ENCODE data around the gene SLIT3.

The SLIT3 gene

DNA sequence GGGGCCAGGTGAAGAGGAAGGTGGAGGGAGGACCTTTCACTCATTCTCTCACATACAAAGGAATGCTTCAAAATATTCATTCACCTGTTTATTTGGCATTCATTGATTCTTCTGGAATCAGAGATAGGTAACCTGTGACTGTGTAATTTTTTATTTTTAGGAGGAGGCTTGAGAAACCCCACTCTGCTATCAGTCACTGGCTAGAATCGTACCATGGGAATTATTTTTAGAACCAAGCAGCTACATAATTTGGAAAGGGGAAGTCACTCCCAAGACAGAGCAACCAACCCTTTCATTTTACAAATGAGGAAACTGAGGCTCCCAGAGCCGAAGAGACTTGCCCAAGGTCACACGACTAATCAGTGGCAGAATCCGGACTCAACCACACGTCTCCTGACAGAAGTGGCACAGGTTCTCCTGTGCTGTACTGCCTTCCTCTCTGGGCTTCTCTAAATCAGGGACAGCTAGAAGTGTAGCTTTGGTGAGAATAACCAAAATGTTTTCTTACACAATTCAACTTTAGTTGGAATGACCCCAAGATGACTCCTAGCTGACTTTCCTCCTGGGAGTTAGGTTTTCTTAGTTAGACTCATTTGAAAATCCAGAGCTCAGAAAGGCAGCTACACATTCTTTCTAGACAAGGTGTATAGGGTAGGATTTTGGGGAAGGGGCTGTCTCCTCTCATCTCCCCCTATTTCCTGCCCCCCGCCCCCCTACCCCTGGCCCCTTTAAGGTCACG is 457.5 kb downstream of the SLIT3 start:
- no peak for DNase-seq

DNA sequence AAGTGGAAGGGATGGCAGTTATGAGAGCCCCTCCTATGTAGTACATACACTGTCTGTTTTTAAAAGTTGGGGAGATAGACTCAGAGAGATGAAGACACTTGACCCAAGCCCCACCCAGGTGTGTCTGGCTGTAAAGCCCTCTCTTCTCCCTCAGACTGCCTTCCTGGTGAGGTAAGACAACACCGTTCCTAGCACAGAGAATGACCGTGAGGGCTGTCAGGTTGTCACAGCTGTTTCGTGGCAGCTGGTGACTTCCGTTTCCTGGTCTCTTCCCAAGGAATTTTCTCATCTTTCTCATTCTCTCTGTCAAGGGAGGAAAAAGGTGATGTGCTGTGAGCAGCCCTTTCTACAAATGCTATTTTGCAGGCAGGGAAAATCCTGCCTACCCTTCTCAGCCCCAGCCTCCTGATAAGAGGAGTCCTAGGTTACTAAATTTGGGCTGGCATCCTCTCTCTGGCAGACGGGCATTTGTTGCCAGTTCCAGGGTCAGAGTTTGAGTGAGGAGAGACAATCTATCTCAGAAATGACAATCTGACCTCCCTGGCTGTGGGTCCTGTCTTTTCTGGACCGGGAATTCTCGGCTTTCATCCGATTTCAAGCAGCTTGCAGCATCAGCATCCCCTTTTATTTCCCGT is 458.3 kb downstream of the SLIT3 start:
- DNase-seq: no peak

DNA sequence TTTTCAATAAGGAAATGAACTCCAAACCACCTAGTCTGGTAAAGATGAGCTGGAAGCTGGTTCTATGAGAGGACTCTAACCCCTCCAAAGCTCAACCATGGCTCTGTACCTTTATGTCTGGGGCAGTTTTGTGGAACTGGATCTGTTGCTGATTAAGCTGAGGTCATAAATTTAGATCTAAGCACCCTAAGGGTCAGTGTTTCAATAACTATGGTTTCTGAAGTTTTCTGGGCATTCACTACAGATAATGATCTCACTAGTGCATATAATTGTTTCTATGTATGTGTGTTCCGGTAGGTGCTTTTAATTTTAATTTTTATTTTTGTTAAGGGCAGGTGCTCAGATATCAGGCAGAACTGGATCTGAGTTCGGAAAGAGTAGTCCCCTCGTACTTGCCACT is 463.1 kb downstream of the SLIT3 start:
- no peak for DNase-seq

DNA sequence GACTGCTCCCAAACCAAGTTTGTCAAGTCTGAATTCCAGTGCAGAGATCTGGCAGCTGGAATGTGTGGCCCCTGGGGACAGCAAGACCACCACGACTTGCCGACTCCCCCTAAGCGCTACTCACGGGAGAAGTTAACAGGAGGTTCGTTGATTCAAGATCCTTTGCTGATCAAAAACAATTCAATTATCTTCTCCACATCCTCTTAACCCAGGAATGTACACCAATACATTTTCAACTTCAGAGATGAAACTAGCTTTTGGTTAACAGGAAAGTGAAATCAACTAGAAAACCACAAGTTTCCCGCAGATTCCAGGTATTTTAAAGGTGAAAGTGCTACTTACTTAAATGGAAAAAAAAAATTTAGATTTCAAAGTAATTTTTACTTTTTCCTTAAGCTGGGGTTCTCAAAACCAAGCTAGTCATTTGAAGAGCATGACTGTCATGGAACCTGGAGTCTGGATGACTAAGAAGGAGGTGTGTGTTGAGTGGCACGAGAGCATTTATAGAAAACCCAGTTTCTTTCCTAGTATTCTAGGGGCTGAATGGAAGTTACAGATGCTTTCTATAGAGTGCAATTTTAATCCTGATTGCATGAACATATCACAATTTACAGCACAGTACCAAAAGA is 464.2 kb downstream of the SLIT3 start:
- no peak for DNase-seq

DNA sequence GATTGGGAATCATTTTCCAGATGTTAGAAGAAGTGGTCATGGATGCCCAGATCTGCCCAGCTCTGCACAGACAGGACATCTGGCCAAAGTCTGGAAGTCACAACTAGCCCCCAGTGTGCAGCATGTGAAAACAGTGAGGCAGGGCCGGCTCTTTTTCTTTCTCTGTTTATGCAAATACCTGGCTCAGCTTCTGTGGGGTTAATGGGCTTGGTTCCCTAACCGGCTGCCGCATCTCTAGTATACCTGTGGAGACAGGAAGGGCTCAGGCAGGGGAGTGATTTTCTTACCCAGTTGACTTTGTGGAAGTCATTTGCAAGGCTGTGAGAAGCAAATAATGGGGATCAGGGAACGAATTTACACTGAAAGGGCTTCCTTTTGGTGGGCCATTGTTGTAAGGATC is 467.0 kb downstream of the SLIT3 start:
- no peak for DNase-seq

DNA sequence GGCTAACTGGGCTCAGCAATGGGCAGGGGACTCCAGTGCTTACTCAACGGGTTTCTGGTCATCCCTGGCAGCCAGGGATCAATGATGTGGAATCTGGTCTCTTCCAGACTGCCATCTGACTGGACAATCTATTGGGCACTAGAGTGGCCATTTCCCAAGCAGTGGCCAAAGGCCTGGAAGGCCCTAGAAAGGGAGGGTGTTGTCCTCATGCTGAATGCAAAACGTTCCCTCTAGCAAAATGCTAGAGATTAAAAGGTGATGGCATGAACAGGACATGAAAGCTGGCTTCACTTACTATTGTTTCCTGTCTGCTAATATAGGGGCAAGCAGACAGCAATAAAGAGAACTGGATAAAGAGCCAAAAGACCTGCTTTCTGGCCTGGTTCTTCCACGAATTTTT is 467.6 kb downstream of the SLIT3 start:
- no peak for DNase-seq

DNA sequence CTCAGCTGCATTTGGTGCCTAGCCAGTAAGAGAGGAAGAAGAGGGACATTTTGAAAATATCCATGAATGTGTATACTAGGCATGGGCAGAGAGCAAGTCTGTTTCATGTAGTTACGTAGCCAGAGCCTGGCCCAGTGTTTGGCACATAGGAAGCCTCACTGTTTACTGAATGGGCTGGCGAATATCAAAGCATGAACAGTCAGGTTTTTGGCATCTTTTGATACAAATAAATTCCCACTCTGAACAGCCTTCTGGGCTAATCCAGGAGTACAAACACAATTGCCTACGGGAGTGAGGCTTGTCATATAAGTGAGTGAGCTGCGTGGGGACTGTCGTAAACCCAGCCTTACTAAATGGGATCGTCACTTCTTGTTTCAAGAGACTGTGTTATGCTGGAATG is 468.6 kb downstream of the SLIT3 start:
- DNase-seq: no peak

DNA sequence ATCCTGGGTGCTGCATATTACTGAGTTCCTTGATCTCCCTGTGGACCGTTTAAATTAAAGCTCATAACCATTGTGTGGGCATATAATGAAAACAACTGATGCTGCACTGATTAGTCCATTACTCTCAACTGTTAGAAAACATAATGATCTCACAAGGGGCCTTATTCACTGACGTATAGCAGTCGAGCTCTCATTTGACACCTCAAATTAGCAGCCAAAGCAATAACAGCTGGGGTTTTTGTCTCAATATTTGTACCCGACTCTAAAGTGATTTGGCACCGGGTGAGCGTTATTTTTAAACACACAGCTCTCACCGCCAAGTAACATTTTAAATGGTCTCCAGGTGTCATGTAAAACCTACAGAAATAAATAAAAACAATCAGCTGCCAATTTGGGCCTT is 469.6 kb downstream of the SLIT3 start:
- DNase-seq: peak; percentile 32

DNA sequence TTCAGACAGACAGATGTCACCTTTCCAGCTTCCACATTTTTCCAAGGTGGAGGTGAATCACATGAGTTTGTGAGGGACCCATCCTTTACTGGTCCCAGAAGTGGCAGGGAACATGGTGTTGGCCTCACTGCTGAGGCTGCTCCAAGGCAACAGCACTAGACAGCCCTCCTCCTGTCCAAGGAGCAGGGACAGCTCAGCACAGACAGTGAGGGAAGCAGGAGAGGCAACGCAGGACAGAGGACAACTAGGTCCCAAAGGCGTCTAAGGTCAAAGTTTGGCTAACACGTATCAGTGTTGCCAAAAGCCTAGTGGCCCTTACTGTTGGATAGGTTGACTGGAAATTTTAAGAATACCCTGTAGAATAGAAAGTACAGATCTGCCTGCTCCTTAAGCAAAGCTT is 470.1 kb downstream of the SLIT3 start:
- no peak for DNase-seq

DNA sequence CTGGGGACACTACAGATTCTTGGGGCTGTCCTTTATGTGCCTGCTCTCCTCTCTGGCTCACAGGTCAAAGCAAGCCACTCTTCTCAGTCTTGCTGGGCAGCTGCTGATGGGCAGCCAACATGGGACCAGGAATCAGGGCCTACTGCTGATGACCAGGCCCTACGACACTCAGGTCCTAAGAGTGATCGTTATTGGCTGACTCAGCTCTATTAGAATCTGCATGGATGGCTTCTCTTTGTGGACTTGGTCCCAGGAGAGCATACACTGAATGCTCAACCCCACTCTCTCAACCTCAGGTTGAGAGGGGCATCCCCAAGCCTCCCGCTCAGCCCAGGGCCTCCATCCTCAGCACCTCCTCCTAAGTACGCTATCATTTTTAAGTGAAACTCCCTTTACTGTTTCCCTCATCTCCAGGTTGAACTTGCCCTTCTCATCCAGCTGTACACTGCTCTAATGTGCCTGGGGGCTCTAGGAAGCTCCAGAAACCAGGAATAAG is 471.0 kb downstream of the SLIT3 start:
- no peak for DNase-seq

DNA sequence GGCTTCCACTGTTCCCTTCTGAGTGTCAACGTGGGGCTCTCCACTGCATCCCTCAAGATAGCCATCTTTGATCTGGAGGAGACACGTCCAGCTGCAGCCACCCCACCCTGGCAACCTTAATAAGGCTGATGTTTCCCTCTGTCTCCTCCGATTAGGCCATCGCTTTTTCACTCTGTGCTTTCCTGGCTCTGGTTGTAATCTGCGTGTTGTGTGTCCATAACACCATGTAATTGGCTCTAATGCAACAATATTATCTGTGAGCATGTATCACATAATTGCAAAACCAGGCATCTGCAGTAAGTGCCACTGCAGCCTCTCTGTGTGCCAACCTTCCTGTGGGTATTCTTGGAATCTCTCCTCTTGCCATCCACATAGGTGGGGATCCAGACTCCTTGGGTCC is 471.9 kb downstream of the SLIT3 start:
- DNase-seq: no peak

DNA sequence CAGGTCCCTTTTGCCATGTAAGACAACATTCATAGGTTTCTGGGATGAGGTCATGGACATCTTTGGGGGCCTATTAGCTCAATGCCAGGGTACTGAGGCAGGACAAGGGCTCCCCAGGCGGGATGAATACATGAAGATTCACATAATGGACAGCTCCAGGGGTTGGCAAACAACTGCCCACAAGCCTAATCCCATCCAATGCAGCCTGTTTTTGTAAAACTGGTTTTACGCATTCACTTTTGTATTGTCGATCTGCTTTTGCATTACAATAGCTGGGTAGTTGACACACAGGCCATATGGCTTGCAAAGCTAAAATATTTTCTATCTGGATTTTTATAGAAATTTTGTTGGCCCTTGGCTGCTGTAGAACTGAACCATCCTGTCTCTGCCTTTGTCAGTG is 473.3 kb downstream of the SLIT3 start:
- no peak for DNase-seq

DNA sequence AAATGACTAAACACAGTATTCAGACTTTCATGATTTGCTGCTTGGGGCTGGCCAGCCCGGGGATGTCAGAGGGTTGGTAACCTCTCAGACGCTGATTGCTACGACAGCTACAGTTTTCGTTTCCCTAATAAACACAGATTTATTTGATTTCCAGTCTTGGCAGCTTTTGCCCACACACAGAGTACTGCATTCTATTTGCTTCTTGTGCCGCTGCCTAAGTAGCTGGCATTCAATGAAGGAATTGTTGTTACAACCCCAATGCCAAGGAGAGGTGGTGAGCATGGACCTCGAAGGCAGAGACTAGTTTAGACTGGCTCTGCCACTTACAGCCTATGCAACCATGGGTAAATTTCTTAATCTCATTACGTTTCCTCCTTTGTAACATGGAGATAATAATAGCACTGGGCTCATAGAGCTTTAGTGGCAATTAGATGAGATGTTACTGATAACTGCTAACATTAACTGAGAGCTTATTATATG is 474.7 kb downstream of the SLIT3 start:
- DNase-seq: no peak

DNA sequence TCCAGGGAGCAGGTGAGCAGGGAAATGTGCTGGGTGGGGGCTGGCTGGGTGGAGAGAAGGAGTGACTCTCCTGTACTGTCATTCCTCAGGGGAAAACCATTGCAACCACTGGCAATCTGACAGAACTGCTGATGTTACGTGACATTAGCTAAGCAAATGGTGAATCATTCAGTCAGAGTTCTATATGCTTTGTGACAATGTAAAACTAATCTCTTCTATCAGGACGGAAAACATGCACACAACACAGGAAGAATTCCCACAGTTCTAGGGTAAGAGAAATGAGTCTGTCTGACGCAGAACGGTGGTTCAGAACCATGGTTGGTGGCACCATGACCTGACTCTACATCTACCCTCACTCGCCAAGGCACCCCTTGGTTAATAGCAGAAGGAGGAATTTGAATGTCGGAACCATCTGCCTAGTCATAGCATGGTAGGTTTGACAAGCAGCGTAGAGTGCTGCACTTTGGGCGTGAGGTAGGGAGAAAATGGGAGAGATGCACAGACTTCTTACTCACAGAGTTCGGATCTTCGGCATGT is 478.1 kb downstream of the SLIT3 start:
- DNase-seq: no peak

DNA sequence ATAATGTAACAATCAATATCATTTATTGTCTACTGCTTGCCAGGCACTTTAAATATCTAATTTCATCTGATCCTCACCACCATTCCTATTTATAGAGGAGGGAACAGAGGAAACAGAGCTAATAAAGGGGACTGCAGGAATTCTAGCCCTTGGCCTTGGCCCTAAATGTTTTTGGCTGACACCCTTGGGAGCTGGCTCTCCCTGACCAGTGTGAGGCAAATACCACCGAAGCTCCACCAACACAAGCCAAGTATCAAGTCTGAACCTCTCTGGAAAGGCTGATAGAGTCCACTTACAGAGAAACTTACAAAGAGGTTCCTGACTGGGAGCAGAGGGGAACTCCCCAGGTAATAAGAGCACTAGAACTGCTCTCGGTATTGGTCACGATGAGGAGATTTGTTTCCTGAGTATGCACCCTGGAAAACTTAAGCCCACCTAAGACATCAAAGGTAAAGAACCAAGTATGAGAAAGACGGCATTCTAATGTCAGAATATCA is 478.6 kb downstream of the SLIT3 start:
- no peak for DNase-seq

DNA sequence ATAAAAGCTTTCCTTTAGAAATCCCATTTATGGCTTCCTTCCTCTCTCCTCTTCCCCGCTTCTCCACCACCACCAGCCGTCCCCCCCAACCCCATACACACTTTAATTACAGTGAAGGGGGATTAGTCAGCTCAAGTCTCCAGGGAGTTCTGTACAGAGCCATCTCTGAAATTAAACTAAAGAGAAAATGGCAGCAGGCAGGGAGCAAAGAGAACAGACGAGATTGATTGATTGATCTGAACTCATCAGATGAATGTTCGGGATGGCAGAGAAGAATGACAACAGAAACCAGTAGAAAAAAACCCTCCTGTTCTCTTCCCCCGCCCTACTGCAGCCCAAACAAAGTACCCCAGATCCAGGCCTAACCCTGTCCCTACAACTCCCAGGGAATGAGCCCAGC is 480.1 kb downstream of the SLIT3 start:
- no peak for DNase-seq

DNA sequence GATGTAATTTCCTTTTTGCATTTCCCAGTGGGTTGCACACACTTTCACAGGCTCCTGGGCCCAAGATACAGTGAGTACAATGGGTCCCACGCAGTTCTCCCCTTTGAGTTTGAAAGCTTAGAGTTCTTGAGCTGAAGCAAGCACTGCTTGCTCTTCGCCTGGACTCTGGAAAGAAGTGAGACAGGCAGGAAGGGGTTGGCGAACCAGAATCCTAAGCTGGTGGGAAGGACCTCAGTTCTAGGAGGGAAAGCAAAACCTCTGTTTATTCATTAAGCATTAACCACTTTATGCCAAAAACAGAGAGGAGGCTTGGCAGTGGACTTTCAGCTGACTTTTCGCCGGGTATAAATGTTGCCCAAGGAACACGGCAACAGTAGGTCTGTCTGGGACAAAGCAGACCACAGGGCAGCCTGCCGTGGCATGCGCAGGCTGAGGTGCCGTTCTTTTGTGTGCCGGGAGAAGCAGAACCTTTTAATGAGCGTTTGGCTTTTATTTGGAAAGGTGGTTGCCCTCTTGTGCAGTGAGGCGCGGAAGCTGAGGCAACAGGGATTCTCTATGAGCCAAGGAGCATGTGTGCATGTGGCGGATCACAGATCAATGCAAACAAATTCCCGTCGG is 481.8 kb downstream of the SLIT3 start:
- DNase-seq: peak; percentile 49

DNA sequence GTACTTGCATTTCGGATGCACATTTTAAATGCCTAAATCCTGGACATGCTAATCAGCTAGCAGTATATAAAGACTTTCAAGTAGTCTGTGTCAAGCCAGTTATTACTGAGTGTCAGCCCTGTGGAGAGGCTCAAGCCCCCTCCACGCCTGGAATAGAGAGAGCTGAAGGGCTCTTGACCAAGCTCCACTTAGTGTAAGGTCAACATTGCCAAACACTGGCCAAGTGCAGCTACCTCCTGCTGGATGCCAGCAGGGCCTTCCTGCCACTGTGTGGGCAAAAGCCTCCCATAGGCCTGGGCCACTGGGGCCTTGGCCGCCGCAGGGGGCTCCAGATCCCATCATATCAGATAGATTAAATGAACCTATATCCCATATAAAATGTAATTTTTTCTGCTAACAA is 482.4 kb downstream of the SLIT3 start:
- no peak for DNase-seq

DNA sequence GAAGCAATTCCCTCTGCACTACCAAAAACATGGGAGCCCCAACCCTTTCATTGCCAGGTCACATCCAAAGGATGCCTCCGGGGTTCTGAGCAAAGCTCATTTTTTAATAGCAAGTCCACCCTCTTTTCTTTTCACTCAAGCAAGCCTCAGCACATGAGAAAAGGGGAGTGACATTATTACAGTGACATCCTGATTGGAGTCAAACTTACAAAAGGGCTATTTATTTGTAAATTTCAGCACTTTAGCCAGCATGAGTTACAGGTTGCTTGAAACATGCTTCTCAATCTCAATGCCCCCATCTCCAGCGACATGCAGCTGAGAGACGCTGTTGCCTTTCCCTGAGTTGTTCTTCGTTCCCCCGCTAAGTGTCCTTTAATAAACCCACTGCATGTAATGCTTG is 483.3 kb downstream of the SLIT3 start:
- DNase-seq: no peak

DNA sequence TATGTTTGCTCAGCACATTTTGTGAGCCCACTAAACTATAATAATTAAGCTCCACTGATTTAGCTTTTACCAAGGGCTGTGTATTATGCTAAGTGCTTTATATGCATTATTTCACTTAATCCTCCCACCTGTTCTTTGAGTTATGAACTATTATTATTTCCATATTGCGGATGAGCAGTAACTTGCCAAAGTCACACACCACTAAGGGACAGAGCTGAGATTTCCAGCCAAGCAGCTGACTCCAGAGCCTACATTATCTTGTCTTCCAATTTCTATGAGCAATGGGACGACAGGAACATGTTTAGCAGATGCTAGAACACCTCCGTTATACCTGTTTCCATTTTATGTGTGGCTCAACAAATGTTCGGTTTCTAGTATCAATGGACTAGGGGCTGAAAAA is 484.3 kb downstream of the SLIT3 start:
- DNase-seq: no peak

DNA sequence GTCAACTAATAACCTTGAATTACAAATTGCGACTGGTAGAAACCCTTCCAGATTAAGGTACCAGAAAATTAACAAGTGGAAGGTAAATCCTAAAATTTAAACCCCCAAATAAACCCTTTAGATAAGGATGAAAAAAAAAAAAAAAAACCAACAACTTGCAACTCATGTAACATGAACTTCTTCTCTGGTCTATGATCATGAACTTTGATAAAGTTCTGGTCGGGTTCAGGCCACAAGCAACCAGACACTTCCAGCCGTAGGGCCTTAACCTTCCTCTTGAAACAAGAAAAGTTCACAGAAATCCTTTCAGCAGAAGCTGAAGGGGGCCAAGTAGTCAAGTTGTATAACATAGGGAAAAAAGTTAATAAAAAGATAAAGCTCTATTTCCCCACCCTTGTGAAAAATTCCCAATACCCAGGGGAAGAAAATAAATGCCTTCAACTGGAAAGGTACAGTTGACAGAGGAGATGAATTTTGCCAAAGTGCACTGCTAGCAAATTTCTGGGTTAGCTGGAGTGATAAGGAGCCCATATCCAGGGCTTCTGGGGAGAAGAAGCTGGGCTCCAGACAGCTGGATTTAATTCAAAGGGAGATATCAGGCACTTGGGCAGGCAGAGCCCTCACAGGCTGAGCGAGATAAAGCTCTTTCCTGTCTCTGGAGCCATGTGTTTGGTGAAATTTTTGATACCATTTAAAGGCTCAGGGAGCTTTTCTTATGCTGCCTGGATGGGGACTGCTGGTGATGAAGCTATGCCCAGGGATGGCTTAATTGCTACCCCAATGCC is 487.6 kb downstream of the SLIT3 start:
- DNase-seq: no peak

DNA sequence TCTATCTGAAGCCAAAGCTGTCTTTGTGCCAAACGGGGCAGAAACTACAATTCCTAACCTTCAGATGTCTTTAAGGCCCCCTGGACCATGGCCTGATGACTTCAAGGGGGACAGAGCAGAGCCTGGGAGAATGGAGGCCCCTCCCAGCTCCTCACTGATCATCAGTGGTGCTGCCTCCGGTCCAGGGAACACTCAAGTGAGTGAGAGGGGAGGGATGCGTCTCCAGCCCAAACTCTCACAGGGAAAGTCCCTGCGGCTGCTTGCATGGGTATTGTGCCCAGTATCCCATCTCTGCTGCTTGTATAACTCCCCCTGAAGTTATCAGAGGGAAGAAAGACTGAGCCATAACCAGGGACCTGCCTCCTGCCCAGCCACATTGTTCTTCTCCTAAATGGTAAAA is 490.3 kb downstream of the SLIT3 start:
- no peak for DNase-seq
